ENCODE results near the gene IL1RAPL2.
"Not testable (repeated sequence)": the region's sequence is repeated elsewhere in the genome, so short reads cannot be mapped to it uniquely, and the experiment has no call there.

Gene IL1RAPL2

DNA sequence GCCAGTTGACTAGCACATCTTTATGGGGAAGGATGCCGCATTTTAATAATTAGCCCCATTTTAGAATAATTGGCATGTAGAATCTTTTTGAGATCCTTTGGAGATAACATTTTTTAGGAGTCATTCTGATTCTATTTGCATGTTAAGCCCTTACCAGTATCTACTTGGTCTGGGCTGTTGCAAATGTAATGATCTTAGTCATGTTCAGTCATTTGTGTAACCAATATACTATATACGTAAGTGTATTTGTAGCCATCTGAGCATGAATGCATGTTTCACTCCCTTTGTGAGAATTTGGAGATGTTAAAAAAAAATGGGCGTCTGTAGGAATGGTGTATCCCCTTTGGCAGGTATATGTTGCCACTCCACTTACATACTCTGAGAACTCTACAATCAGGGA, 535.4 kb downstream of the IL1RAPL2 start:
- no peak for TF ChIP-seq CREB5 (CRISPR knock-in tag; IDR thresholded peaks at IDR 0.05; ENCODE audit: low read depth)
- TF ChIP-seq PPARA (CRISPR knock-in tag; IDR thresholded peaks at IDR 0.05; ENCODE audit: borderline replicate concordance), result no peak
- TF ChIP-seq CSDC2 (CRISPR knock-in tag; IDR thresholded peaks at IDR 0.05), result no peak
- TF ChIP-seq OSR1 (CRISPR knock-in tag; IDR thresholded peaks at IDR 0.05), result no peak
- ATAC-seq, result no peak

GRCh38 chrX:105109936-105110335, 543.9 kb downstream of the IL1RAPL2 start:
- TF ChIP-seq ZC3H10 (CRISPR knock-in tag; IDR thresholded peaks at IDR 0.05) (no peak), ISL1 (CRISPR knock-in tag; IDR thresholded peaks at IDR 0.05) (no peak), CSRNP3 (CRISPR knock-in tag; IDR thresholded peaks at IDR 0.05) (no peak), RARB (CRISPR knock-in tag; IDR thresholded peaks at IDR 0.05) (no peak), ZFP3 (CRISPR knock-in tag; IDR thresholded peaks at IDR 0.05) (no peak), CREB5 (CRISPR knock-in tag; IDR thresholded peaks at IDR 0.05; ENCODE audit: low read depth) (no peak), ZNF565 (CRISPR knock-in tag; conservative IDR thresholded peaks at IDR 0.05; ENCODE audit: low read depth) (no peak), CSDC2 (CRISPR knock-in tag; IDR thresholded peaks at IDR 0.05) (no peak)
- TF ChIP-seq, protein P1, sequence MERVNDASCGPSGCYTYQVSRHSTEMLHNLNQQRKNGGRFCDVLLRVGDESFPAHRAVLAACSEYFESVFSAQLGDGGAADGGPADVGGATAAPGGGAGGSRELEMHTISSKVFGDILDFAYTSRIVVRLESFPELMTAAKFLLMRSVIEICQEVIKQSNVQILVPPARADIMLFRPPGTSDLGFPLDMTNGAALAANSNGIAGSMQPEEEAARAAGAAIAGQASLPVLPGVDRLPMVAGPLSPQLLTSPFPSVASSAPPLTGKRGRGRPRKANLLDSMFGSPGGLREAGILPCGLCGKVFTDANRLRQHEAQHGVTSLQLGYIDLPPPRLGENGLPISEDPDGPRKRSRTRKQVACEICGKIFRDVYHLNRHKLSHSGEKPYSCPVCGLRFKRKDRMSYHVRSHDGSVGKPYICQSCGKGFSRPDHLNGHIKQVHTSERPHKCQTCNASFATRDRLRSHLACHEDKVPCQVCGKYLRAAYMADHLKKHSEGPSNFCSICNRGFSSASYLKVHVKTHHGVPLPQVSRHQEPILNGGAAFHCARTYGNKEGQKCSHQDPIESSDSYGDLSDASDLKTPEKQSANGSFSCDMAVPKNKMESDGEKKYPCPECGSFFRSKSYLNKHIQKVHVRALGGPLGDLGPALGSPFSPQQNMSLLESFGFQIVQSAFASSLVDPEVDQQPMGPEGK (CRISPR knock-in tag; IDR thresholded peaks at IDR 0.05; ENCODE audit: borderline replicate concordance), result no peak
- ATAC-seq, result no peak

- TF ChIP-seq GLIS3 (CRISPR knock-in tag; IDR thresholded peaks at IDR 0.05) (no peak), PPARA (CRISPR knock-in tag; IDR thresholded peaks at IDR 0.05; ENCODE audit: borderline replicate concordance) (no peak), ZFP30 (CRISPR knock-in tag; IDR thresholded peaks at IDR 0.05) (no peak), ZFP3 (CRISPR knock-in tag; IDR thresholded peaks at IDR 0.05) (no peak), BACH2 (CRISPR knock-in tag; IDR thresholded peaks at IDR 0.05; ENCODE audit: borderline replicate concordance) (no peak), CREB5 (CRISPR knock-in tag; IDR thresholded peaks at IDR 0.05; ENCODE audit: low read depth) (no peak), CSRNP3 (CRISPR knock-in tag; IDR thresholded peaks at IDR 0.05) (no peak), ZNF565 (CRISPR knock-in tag; conservative IDR thresholded peaks at IDR 0.05; ENCODE audit: low read depth) (no peak), CSDC2 (CRISPR knock-in tag; IDR thresholded peaks at IDR 0.05) (no peak), POU6F1 (CRISPR knock-in tag; IDR thresholded peaks at IDR 0.05; ENCODE audit: borderline replicate concordance, low read depth) (no peak), ZNF70 (CRISPR knock-in tag; IDR thresholded peaks at IDR 0.05) (no peak), ZC3H10 (CRISPR knock-in tag; IDR thresholded peaks at IDR 0.05) (no peak), ARNTL (CRISPR knock-in tag; IDR thresholded peaks at IDR 0.05; ENCODE audit: borderline replicate concordance, low read depth) (no peak)
- TF ChIP-seq, protein P1 (CRISPR knock-in tag; IDR thresholded peaks at IDR 0.05; ENCODE audit: borderline replicate concordance), result no peak
- ATAC-seq, result no peak
These were observed 548.6 kb downstream of the IL1RAPL2 start for GRCh38 chrX:105114554-105115130.

DNA sequence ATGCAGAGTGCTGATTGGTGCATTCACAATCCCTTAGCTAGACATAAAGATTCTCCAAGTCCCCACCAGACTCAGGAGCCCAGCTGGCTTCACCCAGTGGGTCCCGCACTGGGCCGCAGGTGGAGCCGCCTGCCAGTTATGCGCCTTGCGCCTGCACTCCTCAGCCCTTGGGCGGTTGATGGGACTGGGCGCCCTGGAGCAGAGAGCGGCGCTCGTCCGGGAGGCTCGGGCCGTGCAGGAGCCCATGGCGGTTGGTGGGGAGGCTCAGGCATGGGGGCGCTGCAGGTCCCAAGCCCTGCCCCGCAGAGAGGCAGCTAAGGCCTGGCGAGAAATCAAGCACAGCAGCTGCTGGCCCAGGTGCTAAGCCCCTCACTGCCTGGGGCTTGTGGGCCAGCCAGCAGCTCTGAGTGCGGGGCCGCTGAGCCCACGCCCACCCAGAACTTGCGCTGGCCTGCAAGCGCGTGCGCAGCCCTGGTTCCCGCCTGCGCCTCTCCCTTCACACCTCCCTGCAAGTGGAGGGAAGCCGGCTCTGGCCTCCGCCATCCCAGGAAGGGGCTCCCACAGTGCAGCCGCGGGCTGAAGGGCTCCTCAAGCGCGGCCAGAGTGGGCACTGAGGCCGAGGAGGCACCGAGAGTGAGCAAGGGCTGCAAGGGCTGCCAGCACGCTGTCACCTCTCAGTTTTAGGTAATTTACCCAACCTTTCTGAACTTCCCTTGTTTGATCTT, 549.8 kb downstream of the IL1RAPL2 start:
- ATAC-seq, result not testable (repeated sequence)
